Activated CD4-positive, alpha-beta T cell treated with anti-CD3 and anti-CD28 coated beads, Interleukin-2, amount 10 ng/mL, durations not matched to agents 7 days and 5 days (primary cell): ENCODE results near the gene NOL12. TPM values are rescaled to one million over a fixed set of nuclear protein-coding genes. Genes with fewer than 3 reads are reported as not detected.
A peak's percentile ranks its signal among the peaks of the same experiment; 100 is the strongest.
"Not testable (repeated sequence)": the region's sequence is repeated elsewhere in the genome, so short reads cannot be mapped to it uniquely, and the experiment has no call there.

Source experiments
- CTCF ChIA-PET: fragments of 350-600 bp; sonication (Branson Sonifier 250); formaldehyde crosslinking; loops from one replicate; lab custom pipeline; 2021; ENCODE audit warnings: antibody characterized with exemption; lab: Charles Lee
- POLR2A ChIA-PET: fragments of 350-600 bp; sonication (Branson Sonifier 250); formaldehyde crosslinking; loops from one replicate; lab custom pipeline; 2021; ENCODE audit warnings: antibody characterized with exemption; lab: Charles Lee
- DNase-seq: peaks from one replicate; pipeline ENCODE4 v3.0.0-alpha.2; 2020
- H3K27ac Mint-ChIP-seq: one replicate; pipeline ENCODE4 v1.8.0; 2021; ENCODE audit warnings: mild to moderate bottlenecking, moderate library complexity, mixed read lengths
- H3K27me3 Mint-ChIP-seq: one replicate; pipeline ENCODE4 v1.8.0; 2021; ENCODE audit warnings: mixed read lengths
- H3K36me3 Mint-ChIP-seq: one replicate; pipeline ENCODE4 v1.8.0; 2021; ENCODE audit warnings: low read depth, mixed read lengths
- H3K4me1 Mint-ChIP-seq: one replicate; pipeline ENCODE4 v1.8.0; 2021; ENCODE audit warnings: mixed read lengths
- H3K4me3 Mint-ChIP-seq: one replicate; pipeline ENCODE4 v1.8.0; 2021; ENCODE audit warnings: mild to moderate bottlenecking, moderate library complexity, mixed read lengths
- H3K9me3 Mint-ChIP-seq: one replicate; pipeline ENCODE4 v1.8.0; 2021; ENCODE audit warnings: mixed read lengths
- total RNA-seq, 2 experiments: library from RNA; stranded (reverse); gene quantifications; one replicate each; pipeline ENCODE4 v1.2.3, GENCODE V29; 2021

Gene NOL12
- total RNA-seq, 2 experiments from 2014 or later, result 57.3 to 57.7 TPM

- Mint-ChIP-seq H3K4me3 (no peak overlapping the region), H3K36me3 (no peaks in the 10 kb centered on the region), H3K9me3 (no peaks in the 10 kb centered on the region), H3K27me3 (no peaks in the 10 kb centered on the region), H3K4me1 (no peaks in the 10 kb centered on the region), H3K27ac (no peak overlapping the region)
- CTCF ChIA-PET, result no interaction called here
- no peak for DNase-seq
- POLR2A ChIA-PET, result no interaction called here
Measured at GRCh38 chr22:37709445-37709765, 23.3 kb downstream of the NOL12 start.

- Mint-ChIP-seq H3K27ac (peak overlapping the region; percentile 64), H3K9me3 (no peaks in the 10 kb centered on the region), H3K36me3 (no peaks in the 10 kb centered on the region), H3K4me1 (no peaks in the 10 kb centered on the region), H3K27me3 (no peaks in the 10 kb centered on the region), H3K4me3 (no peak overlapping the region)
- ChIA-PET CTCF (no interaction called here), POLR2A (no interaction called here)
- DNase-seq, result no peak
Measured at GRCh38 chr22:37710675-37711074, 24.5 kb downstream of the NOL12 start.

DNA sequence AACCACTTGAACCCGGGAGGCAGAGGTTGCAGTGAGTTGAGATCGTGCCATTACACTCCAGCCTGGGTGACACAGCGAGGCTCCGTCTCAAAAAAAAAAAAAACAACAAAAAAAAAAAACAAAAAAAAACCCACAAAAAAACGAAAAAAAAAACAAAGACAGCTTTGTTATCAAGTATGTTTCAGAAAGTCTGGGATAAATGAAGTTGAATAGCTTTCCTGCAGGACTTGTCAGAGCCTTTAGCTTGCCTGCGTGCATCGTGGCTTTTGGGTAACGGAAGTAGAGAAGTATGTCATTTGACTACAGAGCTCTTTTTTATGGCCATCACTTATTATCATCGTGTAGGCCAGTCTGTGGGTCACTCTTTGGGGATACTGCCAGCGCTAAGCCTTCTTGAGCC, 25.3 kb downstream of the NOL12 start:
- Mint-ChIP-seq H3K9me3 (no peaks in the 10 kb centered on the region), H3K4me3 (no peak overlapping the region), H3K27ac (no peak overlapping the region), H3K36me3 (no peaks in the 10 kb centered on the region), H3K27me3 (no peaks in the 10 kb centered on the region), H3K4me1 (no peaks in the 10 kb centered on the region)
- ChIA-PET CTCF (interaction anchor here (0.6 to 0.7 kb wide), 4 partner anchors 16 to 683 kb away, joined by 3 to 6 read pairs (median 3); no protein-coding TSS in a partner anchor), POLR2A (no interaction called here)
- DNase-seq, result no peak

GRCh38 chr22:37713761-37714160, 27.6 kb downstream of the NOL12 start:
- Mint-ChIP-seq H3K9me3 (no peaks in the 10 kb centered on the region), H3K4me3 (no peak overlapping the region), H3K36me3 (no peaks in the 10 kb centered on the region), H3K4me1 (no peaks in the 10 kb centered on the region), H3K27ac (no peak overlapping the region), H3K27me3 (no peaks in the 10 kb centered on the region)
- POLR2A ChIA-PET, result no interaction called here
- CTCF ChIA-PET, result no interaction called here
- DNase-seq, result no peak

DNA sequence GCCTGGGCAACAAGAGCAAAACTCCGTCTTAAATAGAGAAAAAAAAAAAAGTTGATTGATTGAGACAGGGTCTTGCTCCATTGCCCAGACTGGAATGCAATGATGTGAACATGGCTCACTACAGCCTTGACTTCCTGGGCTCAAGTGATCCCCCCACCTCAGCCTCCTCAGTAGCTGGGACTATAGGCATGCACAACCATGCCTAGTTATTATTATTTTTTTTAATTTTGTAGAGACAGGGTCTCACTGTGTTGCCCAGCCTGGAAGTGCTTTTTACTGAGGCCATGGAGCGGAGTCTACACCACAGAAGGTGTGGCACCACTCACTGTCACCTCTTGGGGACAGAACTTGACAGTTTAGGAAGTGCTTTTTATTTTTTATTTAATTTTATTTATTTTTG, 28.5 kb downstream of the NOL12 start:
- H3K9me3 Mint-ChIP-seq, result no peaks in the 10 kb centered on the region
- POLR2A ChIA-PET, result no interaction called here
- H3K27ac Mint-ChIP-seq, result no peak overlapping the region
- H3K36me3 Mint-ChIP-seq, result no peaks in the 10 kb centered on the region
- no peak for DNase-seq
- no peaks in the 10 kb centered on the region for H3K4me1 Mint-ChIP-seq
- H3K4me3 Mint-ChIP-seq, result no peak overlapping the region
- H3K27me3 Mint-ChIP-seq, result no peaks in the 10 kb centered on the region
- CTCF ChIA-PET, result interaction anchor here (0.6 to 1.3 kb wide), 2 partner anchors 11 to 108 kb away, joined by 3 read pairs; no protein-coding TSS in a partner anchor

DNA sequence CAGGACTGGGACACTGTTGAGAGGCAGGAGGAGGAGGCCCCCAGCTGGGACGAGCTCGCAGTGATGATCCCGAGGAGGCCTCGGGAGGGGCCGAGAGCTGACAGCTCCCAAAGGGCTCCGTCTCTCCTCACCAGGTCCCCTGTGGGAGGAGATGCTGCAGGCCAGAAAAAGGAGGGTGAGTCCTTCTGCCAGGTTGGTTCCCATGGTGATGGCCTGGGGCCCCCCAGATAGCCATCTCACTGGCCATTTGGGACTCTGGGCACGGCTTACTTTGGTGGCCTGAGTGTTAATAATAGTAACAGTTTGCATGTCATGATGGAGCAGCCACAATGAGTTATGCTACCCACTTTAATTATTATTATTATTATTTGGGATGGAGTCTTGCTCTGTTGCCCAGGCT, 29.6 kb downstream of the NOL12 start:
- DNase-seq, result no peak
- ChIA-PET CTCF (no interaction called here), POLR2A (no interaction called here)
- H3K9me3 Mint-ChIP-seq, result no peaks in the 10 kb centered on the region
- H3K4me3 Mint-ChIP-seq, result no peak overlapping the region
- no peak overlapping the region for H3K27ac Mint-ChIP-seq
- H3K4me1 Mint-ChIP-seq, result no peaks in the 10 kb centered on the region
- no peaks in the 10 kb centered on the region for H3K36me3 Mint-ChIP-seq
- H3K27me3 Mint-ChIP-seq, result no peaks in the 10 kb centered on the region

DNA sequence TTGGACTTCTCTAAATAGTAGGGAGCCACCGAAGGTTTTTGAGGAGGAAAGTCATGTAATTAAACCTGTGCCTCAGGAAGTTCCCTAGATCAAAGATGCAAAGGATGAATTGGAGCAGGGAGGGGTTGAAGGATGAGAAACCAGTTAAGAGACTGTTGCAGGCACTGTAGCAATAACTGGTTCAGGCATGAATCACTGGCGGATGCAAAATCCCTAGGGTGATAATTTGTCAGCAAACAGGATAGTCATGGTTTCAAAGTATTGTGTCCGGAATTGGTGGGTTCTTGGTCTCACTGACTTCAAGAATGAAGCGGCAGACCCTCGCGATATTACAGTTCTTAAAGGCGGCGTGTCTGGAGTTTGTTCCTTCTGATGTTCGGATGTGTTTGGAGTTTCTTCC, 30.6 kb downstream of the NOL12 start:
- DNase-seq, result no peak
- Mint-ChIP-seq H3K27ac (no peak overlapping the region), H3K4me3 (no peak overlapping the region), H3K27me3 (no peaks in the 10 kb centered on the region), H3K4me1 (no peaks in the 10 kb centered on the region), H3K36me3 (no peaks in the 10 kb centered on the region), H3K9me3 (no peaks in the 10 kb centered on the region)
- ChIA-PET POLR2A (no interaction called here), CTCF (no interaction called here)

- H3K27me3 Mint-ChIP-seq, H3K9me3 Mint-ChIP-seq, H3K27ac Mint-ChIP-seq, CTCF ChIA-PET, H3K36me3 Mint-ChIP-seq, POLR2A ChIA-PET, DNase-seq, H3K4me3 Mint-ChIP-seq, H3K4me1 Mint-ChIP-seq: not testable (repeated sequence)
Measured at GRCh38 chr22:37717235-37717634, 31.1 kb downstream of the NOL12 start.

GRCh38 chr22:37717746-37718305, 31.7 kb downstream of the NOL12 start:
- H3K36me3 Mint-ChIP-seq, H3K27me3 Mint-ChIP-seq, DNase-seq, H3K27ac Mint-ChIP-seq, CTCF ChIA-PET, H3K9me3 Mint-ChIP-seq, H3K4me3 Mint-ChIP-seq, H3K4me1 Mint-ChIP-seq, POLR2A ChIA-PET: not testable (repeated sequence)

DNA sequence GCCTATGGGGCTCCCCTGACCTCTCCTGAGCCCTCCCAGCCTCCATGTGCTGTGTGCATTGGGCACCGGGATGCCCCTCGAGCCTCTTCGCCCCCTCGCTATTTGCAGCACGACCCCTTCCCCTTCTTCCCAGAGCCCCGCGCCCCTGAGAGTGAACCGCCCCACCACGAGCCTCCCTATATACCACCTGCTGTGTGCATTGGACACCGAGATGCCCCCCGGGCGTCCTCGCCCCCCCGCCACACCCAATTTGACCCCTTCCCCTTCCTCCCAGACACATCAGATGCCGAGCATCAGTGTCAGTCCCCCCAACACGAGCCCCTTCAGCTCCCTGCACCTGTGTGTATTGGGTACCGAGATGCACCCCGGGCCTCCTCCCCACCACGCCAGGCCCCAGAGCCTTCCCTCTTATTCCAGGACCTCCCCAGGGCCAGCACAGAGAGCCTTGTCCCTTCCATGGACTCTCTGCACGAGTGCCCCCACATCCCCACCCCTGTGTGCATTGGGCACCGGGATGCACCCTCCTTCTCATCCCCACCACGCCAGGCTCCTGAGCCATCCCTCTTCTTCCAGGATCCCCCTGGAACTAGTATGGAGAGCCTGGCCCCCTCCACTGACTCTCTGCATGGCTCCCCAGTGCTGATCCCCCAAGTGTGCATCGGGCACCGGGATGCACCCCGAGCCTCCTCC, 39.6 kb downstream of the NOL12 start:
- DNase-seq, result no peak
- Mint-ChIP-seq H3K4me3 (no peak overlapping the region), H3K27me3 (no peaks in the 10 kb centered on the region), H3K27ac (no peak overlapping the region), H3K4me1 (peaks cover 7% of the 10 kb centered on the region), H3K9me3 (no peaks in the 10 kb centered on the region), H3K36me3 (no peaks in the 10 kb centered on the region)
- CTCF ChIA-PET, result no interaction called here
- POLR2A ChIA-PET, result no interaction called here

DNA sequence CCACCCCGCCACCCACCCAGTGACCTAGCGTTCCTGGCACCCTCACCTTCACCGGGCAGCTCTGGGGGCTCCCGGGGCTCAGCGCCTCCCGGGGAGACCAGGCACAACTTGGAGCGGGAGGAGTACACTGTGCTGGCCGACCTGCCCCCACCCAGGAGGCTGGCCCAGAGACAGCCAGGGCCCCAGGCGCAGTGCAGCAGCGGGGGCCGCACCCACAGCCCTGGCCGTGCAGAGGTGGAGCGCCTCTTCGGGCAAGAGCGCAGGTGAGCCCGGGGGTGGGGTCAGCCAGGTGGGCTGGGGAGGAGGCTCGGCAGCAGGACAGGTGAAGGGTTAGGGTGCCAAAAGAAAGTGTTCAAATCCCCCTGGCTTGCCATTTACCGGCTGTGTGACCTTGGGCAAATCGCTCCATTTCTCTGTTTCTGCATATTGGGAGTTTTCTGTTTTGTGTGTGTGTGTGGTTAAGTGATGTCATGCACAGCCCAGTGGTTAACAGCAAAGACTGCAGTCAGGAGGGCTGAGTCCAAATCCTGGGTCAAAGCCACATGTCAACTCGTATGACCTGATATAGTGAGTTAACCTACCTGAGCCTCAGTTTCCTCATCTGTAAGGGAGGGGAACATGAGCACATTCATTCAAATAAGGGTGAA, 40.2 kb downstream of the NOL12 start:
- DNase-seq, result no peak
- POLR2A ChIA-PET, result no interaction called here
- no peaks in the 10 kb centered on the region for H3K27me3 Mint-ChIP-seq
- H3K4me1 Mint-ChIP-seq, result peaks cover 7% of the 10 kb centered on the region
- H3K36me3 Mint-ChIP-seq, result no peaks in the 10 kb centered on the region
- no peak overlapping the region for H3K4me3 Mint-ChIP-seq
- no peak overlapping the region for H3K27ac Mint-ChIP-seq
- no peaks in the 10 kb centered on the region for H3K9me3 Mint-ChIP-seq
- CTCF ChIA-PET, result no interaction called here

DNA sequence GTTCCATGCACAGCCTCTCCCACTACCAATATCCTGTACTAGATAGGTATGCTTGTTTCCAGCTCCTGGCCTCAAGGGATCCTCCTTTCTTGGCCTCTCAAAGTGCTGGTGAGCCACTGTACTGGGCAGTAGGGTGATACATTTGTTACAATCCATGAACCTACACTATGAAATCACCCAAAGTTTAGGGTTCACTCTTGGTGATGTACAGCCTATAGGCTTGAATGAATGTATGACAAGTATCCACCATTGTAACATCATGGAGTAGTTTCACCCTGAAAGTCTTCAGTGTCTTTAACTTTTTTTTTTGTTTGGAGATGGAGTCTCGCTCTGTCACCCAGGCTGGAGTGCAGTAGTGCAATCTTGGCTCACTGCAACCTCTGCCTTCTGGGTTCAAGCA, 42.5 kb downstream of the NOL12 start:
- Mint-ChIP-seq H3K9me3 (no peaks in the 10 kb centered on the region), H3K27ac (no peak overlapping the region), H3K36me3 (no peaks in the 10 kb centered on the region), H3K4me1 (peaks cover 7% of the 10 kb centered on the region), H3K4me3 (no peak overlapping the region), H3K27me3 (no peaks in the 10 kb centered on the region)
- CTCF ChIA-PET, result interaction anchor here (0.9 to 1.4 kb wide), 2 partner anchors 20 to 27 kb away, joined by 3 read pairs; no protein-coding TSS in a partner anchor
- DNase-seq, result no peak
- POLR2A ChIA-PET, result no interaction called here

GRCh38 chr22:37731804-37732471, 45.8 kb downstream of the NOL12 start:
- Mint-ChIP-seq H3K36me3 (no peaks in the 10 kb centered on the region), H3K27ac (no peak overlapping the region), H3K4me1 (peaks cover 4% of the 10 kb centered on the region), H3K9me3 (no peaks in the 10 kb centered on the region), H3K4me3 (no peak overlapping the region), H3K27me3 (no peaks in the 10 kb centered on the region)
- POLR2A ChIA-PET, result no interaction called here
- DNase-seq, result no peak
- CTCF ChIA-PET, result no interaction called here
